HepG2 (cell line): ENCODE measurements around the gene AIFM1. TPM values are rescaled to one million over a fixed set of nuclear protein-coding genes. Genes with fewer than 3 reads are reported as not detected.

ENCODE experiments used
- ATAC-seq: fragments of 200-7000 bp; cut with Tn5 transposase; 3 replicates; pipeline ENCODE4 v1.9.1; 2020; ENCODE audit warnings: mild to moderate bottlenecking, moderate library complexity
- BruUV-seq: library from RNA; stranded (reverse); fragments of 400-500 nt; replicated peaks from 2 replicates; lab custom pipeline; 2021; lab: Mats Ljungman, UMichigan
- CTCF ChIA-PET: fragments of 300-600 bp; formaldehyde crosslinking; extraction: SDS; loops from one replicate; lab custom pipeline; 2021; ENCODE audit warnings: low total read pairs, inconsistent platforms, low intra/inter-chr PET ratio; lab: Yijun Ruan, JAX
- POLR2A ChIA-PET: fragments of 350-600 bp; sonication (Branson Sonifier 250); formaldehyde crosslinking; loops from one replicate; lab custom pipeline; 2020; ENCODE audit warnings: antibody characterized with exemption, inconsistent platforms; lab: Yijun Ruan, JAX
- DNase-seq: peaks from one replicate; pipeline ENCODE4 v3.0.0-alpha.2; 2015; ENCODE audit warnings: low spot score
- FAIRE-seq: peaks from 3 replicates; lab custom pipeline; 2011; peaks lifted over from hg19 to GRCh38; lab: Jason Lieb, UNC
- H2AFZ ChIP-seq: one replicate; pipeline ENCODE4 v1.6.1; 2011; ENCODE audit warnings: low read length, inconsistent platforms
- H3K27ac ChIP-seq: fragments of 300-600 bp; 3 replicates; pipeline ENCODE4 v1.8.0; 2011; ENCODE audit warnings: mixed run types, mild to moderate bottlenecking, mixed read lengths, low read length, inconsistent platforms; ENCODE audit not compliant: insufficient read depth; ENCODE audit errors: extremely low read length
- H3K27me3 ChIP-seq, 2 experiments: fragments of 200-600 bp in 1 of 2; 2 replicates in 1 of 2; 3 replicates in 1 of 2; pipeline versions ENCODE4 v1.6.0 to v1.8.0; 2011; ENCODE audit warnings: low read length in 2 of 2, mild to moderate bottlenecking in 2 of 2, moderate library complexity in 2 of 2, inconsistent platforms in 1 of 2; ENCODE audit not compliant: insufficient read depth in 2 of 2, control insufficient read depth in 1 of 2
- H3K36me3 ChIP-seq, 2 experiments: fragments of 200-600 bp in 1 of 2; replicated peaks in 1 of 2; 2 replicates in 1 of 2; 3 replicates in 1 of 2; pipeline versions ENCODE4 v1.5.1 to v1.8.0; 2011; ENCODE audit warnings: low read length in 2 of 2, inconsistent platforms in 1 of 2; ENCODE audit not compliant: insufficient read depth in 2 of 2, control insufficient read depth in 1 of 2
- H3K4me1 ChIP-seq: 2 replicates; pipeline ENCODE4 v1.5.1; 2012; ENCODE audit warnings: low read length, inconsistent platforms; ENCODE audit not compliant: insufficient read depth
- H3K4me2 ChIP-seq: 2 replicates; pipeline ENCODE4 v1.6.0; 2011; ENCODE audit warnings: low read depth, low read length, inconsistent platforms
- H3K4me3 ChIP-seq, 3 experiments: fragments of 200-600 bp in 1 of 3; sonication (generic), shearing (Covaris generic) in 1 of 3; replicated peaks in 1 of 3; 2 replicates each; pipeline ENCODE4 v1.5.1; 2011 to 2016; ENCODE audit warnings: low read length in 3 of 3, inconsistent platforms in 2 of 3, low read depth in 2 of 3, mild to moderate bottlenecking in 2 of 3, control low read depth in 1 of 3, mixed read lengths in 1 of 3; ENCODE audit not compliant: insufficient read depth in 1 of 3
- H3K79me2 ChIP-seq: one replicate; pipeline ENCODE4 v1.6.1; 2011; ENCODE audit warnings: low read length, inconsistent platforms; ENCODE audit not compliant: insufficient read depth
- H3K9ac ChIP-seq: 2 replicates; pipeline ENCODE4 v1.6.0; 2011; ENCODE audit warnings: mild to moderate bottlenecking, low read depth, low read length, inconsistent platforms; ENCODE audit not compliant: insufficient read depth
- H3K9me3 ChIP-seq: 2 replicates; pipeline ENCODE4 v1.5.1; 2012; ENCODE audit warnings: mild to moderate bottlenecking, low read length
- H4K20me1 ChIP-seq: 2 replicates; pipeline ENCODE4 v1.6.0; 2011; ENCODE audit warnings: inconsistent platforms, mild to moderate bottlenecking, low read length, moderate library complexity; ENCODE audit not compliant: insufficient read depth
- AGO2 ChIP-seq: fragments of 200-400 bp; formaldehyde crosslinking; optimal IDR thresholded peaks from 2 replicates; pipeline ENCODE3; 2017; ENCODE audit warnings: mild to moderate bottlenecking, low read depth, low read length, moderate library complexity
- ATF7 ChIP-seq, 2 experiments: fragments of 450-650 bp in 1 of 2; sonication (generic) in 1 of 2; formaldehyde crosslinking in 1 of 2; IDR thresholded peaks; 2 replicates each; pipeline versions ENCODE4 v1.4.0 to v1.6.1; 2016 to 2020; ENCODE audit warnings: antibody characterized with exemption in 1 of 2, mild to moderate bottlenecking in 1 of 2, missing genetic modification reagents in 1 of 2
- ISL2 ChIP-seq: sonication (generic); formaldehyde crosslinking; IDR thresholded peaks from 2 replicates; pipeline ENCODE4 v1.5.0; 2020; ENCODE audit warnings: missing genetic modification reagents
- KDM5B ChIP-seq: sonication (generic); formaldehyde crosslinking; IDR thresholded peaks from 2 replicates; pipeline ENCODE4 v1.4.0; 2020; ENCODE audit warnings: missing genetic modification reagents, mild to moderate bottlenecking, borderline replicate concordance
- KLF16 ChIP-seq, 2 experiments: sonication (generic) in 1 of 2; formaldehyde crosslinking in 1 of 2; IDR thresholded peaks; 2 replicates each; pipeline versions ENCODE4 v1.6.1 to v1.8.0; 2016 to 2023; ENCODE audit warnings: missing genetic modification reagents in 2 of 2, missing compliant biosample characterization in 1 of 2
- PAX8 ChIP-seq: sonication (generic); formaldehyde crosslinking; IDR thresholded peaks from 2 replicates; pipeline ENCODE4 v1.8.0; 2022; ENCODE audit warnings: mild to moderate bottlenecking, missing genetic modification reagents, borderline replicate concordance
- SIN3A ChIP-seq: IDR thresholded peaks from 2 replicates; pipeline ENCODE4 v1.6.1; 2011; ENCODE audit warnings: low read depth, mild to moderate bottlenecking, control low read depth, low read length, borderline replicate concordance
- ZNF776 ChIP-seq: sonication (generic); formaldehyde crosslinking; IDR thresholded peaks from 2 replicates; pipeline ENCODE4 v1.4.0; 2020; ENCODE audit warnings: mild to moderate bottlenecking, missing genetic modification reagents
- WGBS: methylation state at CpG from one replicate; pipeline ENCODE4 v1.1.6; 2017; ENCODE audit warnings: low lambda C conversion rate; 5-methylcytosine and 5-hydroxymethylcytosine counted together
- in situ Hi-C: cut with HindIII; loops from 2 replicates; pipeline ENCODE4 v1.10.0; 2017; ENCODE audit warnings: low pct_unique_long_range_greater_than_20kb; ENCODE audit not compliant: extremely low pct_ligation_motif_present
- intact Hi-C: fragments of 100-400 bp; cut with micrococcal nuclease; formaldehyde crosslinking; loops from one replicate; pipeline ENCODE4 v1.10.0; 2022; ENCODE audit not compliant: unreplicated experiment
- polyA plus RNA-seq, 8 experiments: library from polyadenylated mRNA; depleted of rRNA in 3 of 8; stranded (reverse) in 7 of 8; unstranded in 1 of 8; fragments of >200 nt; fragmentation: Illumina TruSeq in 4 of 8; extraction: Trizol in 4 of 8; gene quantifications; 2 replicates each; pipeline versions ENCODE4 v1.2.1 to v1.2.3, GENCODE V29; 2011 to 2016; ENCODE audit warnings: low read depth in 4 of 8, missing spikeins in 1 of 8, mixed read lengths in 1 of 8; ENCODE audit not compliant: insufficient read depth in 1 of 8
- total RNA-seq, 5 experiments: library from RNA; depleted of rRNA; stranded (reverse); fragments of >200 nt; fragmentation: Illumina TruSeq; extraction: Trizol; gene quantifications; 2 replicates each; pipeline ENCODE4 v1.2.3, GENCODE V29; 2016; ENCODE audit warnings: low read depth in 1 of 5
- TF ChIP-seq, protein P1 (sequence below): sonication (generic); formaldehyde crosslinking; IDR thresholded peaks from 2 replicates; pipeline ENCODE4 v1.4.0; 2020; ENCODE audit warnings: low read depth, mild to moderate bottlenecking, missing genetic modification reagents
- TF ChIP-seq, protein P2 (sequence below): sonication (generic); formaldehyde crosslinking; IDR thresholded peaks from 2 replicates; pipeline ENCODE4 v1.8.0; 2022; ENCODE audit warnings: mild to moderate bottlenecking, missing genetic modification reagents; ENCODE audit not compliant: insufficient replicate concordance

Gene AIFM1
- total and polyA plus RNA-seq, 2 of the 13 experiments (the other 11 are each of a cell fraction or from before 2014, with no cell fraction given), result 42.8 to 46.9 TPM

DNA sequence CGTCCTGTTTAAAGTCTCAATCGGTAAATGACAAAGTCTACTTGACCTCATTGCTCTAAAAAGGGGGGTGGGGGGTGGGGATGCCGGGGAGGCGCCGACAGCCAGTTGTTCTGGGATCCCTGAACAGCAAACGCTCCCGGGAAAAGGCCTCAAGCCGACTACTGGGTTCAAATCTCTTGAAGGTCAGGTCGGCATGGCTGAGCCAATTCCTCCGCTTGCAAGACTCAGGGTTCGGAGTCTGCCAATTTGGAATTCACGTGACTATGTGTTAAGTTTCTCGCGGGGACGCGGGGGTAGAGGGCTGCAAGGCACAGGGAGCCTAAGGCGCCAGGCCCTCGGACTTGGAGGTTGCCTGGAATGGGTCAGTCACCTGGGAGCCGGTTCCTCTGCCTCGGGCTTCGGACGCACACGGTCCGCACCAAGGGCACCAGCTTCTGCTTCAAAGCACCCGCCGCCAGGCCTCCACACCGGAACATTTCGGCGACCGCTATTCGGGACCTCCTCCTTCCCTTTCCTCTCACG, 399 bp downstream of the AIFM1 start (continued):
- TF ChIP-seq, protein P1, sequence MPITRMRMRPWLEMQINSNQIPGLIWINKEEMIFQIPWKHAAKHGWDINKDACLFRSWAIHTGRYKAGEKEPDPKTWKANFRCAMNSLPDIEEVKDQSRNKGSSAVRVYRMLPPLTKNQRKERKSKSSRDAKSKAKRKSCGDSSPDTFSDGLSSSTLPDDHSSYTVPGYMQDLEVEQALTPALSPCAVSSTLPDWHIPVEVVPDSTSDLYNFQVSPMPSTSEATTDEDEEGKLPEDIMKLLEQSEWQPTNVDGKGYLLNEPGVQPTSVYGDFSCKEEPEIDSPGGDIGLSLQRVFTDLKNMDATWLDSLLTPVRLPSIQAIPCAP (CRISPR knock-in tag), result no peak
- TF ChIP-seq KLF16 (CRISPR knock-in tag; IDR thresholded peaks at IDR 0.05), result peak in 1 of 2 experiments; percentile 2; a peak in 1 of 4 replicates
- no peak for TF ChIP-seq PAX8 (CRISPR knock-in tag)
- TF ChIP-seq ZNF776 (CRISPR knock-in tag), result 0 out of 2 replicates have a peak, but pooled peaks have one; percentile 36
- TF ChIP-seq, protein P2, sequence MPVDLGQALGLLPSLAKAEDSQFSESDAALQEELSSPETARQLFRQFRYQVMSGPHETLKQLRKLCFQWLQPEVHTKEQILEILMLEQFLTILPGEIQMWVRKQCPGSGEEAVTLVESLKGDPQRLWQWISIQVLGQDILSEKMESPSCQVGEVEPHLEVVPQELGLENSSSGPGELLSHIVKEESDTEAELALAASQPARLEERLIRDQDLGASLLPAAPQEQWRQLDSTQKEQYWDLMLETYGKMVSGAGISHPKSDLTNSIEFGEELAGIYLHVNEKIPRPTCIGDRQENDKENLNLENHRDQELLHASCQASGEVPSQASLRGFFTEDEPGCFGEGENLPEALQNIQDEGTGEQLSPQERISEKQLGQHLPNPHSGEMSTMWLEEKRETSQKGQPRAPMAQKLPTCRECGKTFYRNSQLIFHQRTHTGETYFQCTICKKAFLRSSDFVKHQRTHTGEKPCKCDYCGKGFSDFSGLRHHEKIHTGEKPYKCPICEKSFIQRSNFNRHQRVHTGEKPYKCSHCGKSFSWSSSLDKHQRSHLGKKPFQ (CRISPR knock-in tag), result peak; percentile 63
- peak; percentile 60; the same call in 1 of the 2 replicates for TF ChIP-seq SIN3A
- peak; percentile 22; the same call in 1 of the 2 replicates for TF ChIP-seq KDM5B (CRISPR knock-in tag)
- TF ChIP-seq AGO2, result peak; percentile 31

DNA sequence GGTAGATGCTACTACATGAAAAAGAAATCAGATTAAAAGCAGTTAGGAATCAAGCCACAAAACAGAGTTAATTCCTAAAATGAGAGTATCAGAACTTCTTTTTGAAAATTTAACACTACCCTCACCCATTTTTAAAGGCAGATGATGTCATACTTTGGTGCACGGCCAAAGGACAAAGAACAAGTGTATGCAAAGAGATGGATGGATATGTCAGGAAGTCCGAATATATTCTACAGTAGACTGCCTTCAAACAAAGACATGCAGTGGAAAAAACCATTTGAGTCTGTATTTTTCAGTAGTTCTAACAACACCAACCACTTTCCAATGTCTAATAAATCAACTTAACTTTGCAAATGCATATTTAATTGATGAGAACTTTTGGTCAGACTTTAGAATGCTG, 2.2 kb downstream of the AIFM1 start:
- Histone ChIP-seq H4K20me1 (no peaks in the 10 kb centered on the region), H2AFZ (no peak overlapping the region), H3K27me3 (no peaks in the 10 kb centered on the region; a peak in 1 of 5 replicates), H3K9me3 (no peaks in the 10 kb centered on the region), H3K79me2 (peaks cover 29% of the 10 kb centered on the region), H3K36me3 (no peaks in the 10 kb centered on the region), H3K9ac (no peak overlapping the region), H3K4me2 (peak overlapping the region; percentile 45; the same call in 1 of the 2 replicates), H3K4me3 (no peak overlapping the region), H3K27ac (no peak overlapping the region), H3K4me1 (peaks cover 42% of the 10 kb centered on the region)
- in situ Hi-C loops, result no loop called here
- TF ChIP-seq ATF7 (IDR thresholded peaks at IDR 0.05) (peak; percentile 85), ATF7 (CRISPR knock-in tag; IDR thresholded peaks at IDR 0.05) (no peak), ISL2 (CRISPR knock-in tag) (no peak)
- 22% methylated on average over 2 of the region's 2 CpGs for WGBS
- FAIRE-seq (no peak), DNase-seq (peak; percentile 8), ATAC-seq (no peak)
- intact Hi-C loops, result no loop called here
- no TSS peak for BruUV-seq
- POLR2A ChIA-PET, result no interaction called here
- CTCF ChIA-PET, result no interaction called here
